ENCODE data around the gene ZNRF2.
A peak's percentile ranks its signal among the peaks of the same experiment; 100 is the strongest.
"Not testable (repeated sequence)": the region's sequence is repeated elsewhere in the genome, so short reads cannot be mapped to it uniquely, and the experiment has no call there.

The ZNRF2 gene

DNA sequence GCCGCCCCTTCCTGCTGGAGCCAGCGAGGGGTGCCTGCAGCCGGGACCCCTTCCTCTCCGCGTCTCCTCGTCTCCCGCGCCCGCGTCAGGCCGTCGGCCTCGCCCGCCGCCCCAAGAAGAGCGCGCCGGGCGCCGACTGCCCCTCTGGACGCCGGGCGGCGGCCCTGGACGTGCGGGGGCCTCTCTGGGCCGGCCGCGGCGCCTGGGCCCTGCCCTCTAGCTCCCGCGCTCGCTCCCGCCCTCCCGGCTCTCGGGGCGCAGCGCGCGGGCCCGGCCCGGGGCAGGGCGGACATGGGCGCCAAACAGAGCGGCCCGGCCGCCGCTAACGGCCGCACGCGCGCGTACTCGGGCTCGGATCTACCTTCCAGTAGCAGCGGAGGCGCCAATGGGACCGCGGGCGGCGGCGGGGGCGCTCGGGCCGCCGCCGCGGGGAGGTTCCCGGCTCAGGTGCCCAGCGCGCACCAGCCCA lies 704 bp downstream of the ZNRF2 start:
- Histone ChIP-seq H3K36me3 (replicated peaks; ENCODE audit: insufficient read depth, low read length) (no peaks in the 10 kb centered on the region), H3K27ac (ENCODE audit: low read length) (peak overlapping the region; percentile 90)

DNA sequence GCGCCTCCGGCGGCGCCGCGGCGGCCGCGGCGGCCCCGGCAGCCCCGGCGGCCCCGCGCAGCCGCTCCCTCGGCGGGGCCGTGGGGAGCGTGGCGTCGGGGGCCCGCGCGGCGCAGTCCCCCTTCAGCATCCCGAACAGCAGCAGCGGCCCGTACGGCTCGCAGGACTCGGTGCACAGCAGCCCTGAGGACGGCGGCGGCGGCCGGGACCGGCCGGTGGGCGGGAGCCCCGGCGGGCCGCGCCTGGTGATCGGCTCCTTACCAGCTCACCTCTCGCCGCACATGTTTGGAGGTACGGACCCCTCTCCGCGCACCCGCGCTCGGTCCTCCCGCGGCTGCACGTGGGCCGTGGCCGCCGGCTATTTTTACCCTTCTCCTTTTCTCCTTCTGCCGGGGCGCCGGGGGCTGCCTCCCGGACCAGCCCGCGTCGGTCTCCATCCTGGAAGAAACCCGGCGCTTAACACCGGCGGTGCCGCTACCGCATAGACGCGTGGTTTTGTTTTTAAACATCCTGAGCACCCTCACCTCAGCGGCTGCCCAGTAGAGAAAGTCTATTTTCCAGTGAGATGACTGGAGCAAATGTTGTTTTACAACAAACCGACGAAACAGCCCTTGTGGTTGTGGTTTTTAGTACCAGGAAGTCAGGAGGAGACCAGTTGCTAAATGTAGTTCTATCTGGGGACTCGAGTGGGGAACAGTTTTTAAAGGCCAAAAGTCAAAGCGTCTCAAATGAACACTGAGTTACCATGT lies 1.3 kb downstream of the ZNRF2 start:
- Histone ChIP-seq H2AFZ (ENCODE audit: low read length) (0 out of 2 replicates have a peak overlapping the region, but pooled peaks have one; percentile 20), H3K9me3 (replicated peaks; ENCODE audit: insufficient read depth, low read length) (no peaks in the 10 kb centered on the region), H3K9me2 (replicated peaks; ENCODE audit: insufficient read depth, low read length) (no peaks in the 10 kb centered on the region), H3F3A (ENCODE audit: insufficient read depth, low read length) (peaks cover 17% of the 10 kb centered on the region), H3K27ac (ENCODE audit: low read length) (peak overlapping the region; percentile 77; the same call in 1 of the 2 replicates), H3K4me2 (ENCODE audit: low read depth, low read length) (peak overlapping the region; percentile 47; the same call in 1 of the 2 replicates), H3K4me1 (ENCODE audit: low read length) (peaks cover 15% of the 10 kb centered on the region), H3K79me2 (ENCODE audit: low read length) (peaks cover 44% of the 10 kb centered on the region), H3K36me3 (replicated peaks; ENCODE audit: insufficient read depth, low read length) (no peaks in the 10 kb centered on the region), H3K4me3 (ENCODE audit: low read length) (peak overlapping the region; percentile 75), H3K27me3 (replicated peaks; ENCODE audit: insufficient read depth, low read length) (no peaks in the 10 kb centered on the region), H3K9ac (ENCODE audit: low read length) (peak overlapping the region; percentile 74), H4K20me1 (ENCODE audit: insufficient read depth, low read length) (no peaks in the 10 kb centered on the region)
- peak; percentile 88 for DNase-seq
- TF ChIP-seq EZH2 (optimal IDR thresholded peaks at IDR 0.05; ENCODE audit: low read depth, low read length), result no peak

More for the DNA sequence above, 704 bp downstream of the ZNRF2 start:
- peak overlapping the region; percentile 69 for H3K4me3 ChIP-seq (ENCODE audit: low read length)
- H3K79me2 ChIP-seq (ENCODE audit: low read length), result peaks cover 38% of the 10 kb centered on the region
- 0 out of 2 replicates have a peak overlapping the region, but pooled peaks have one; percentile 61 for H2AFZ ChIP-seq (ENCODE audit: low read length)
- TF ChIP-seq EZH2 (optimal IDR thresholded peaks at IDR 0.05; ENCODE audit: low read depth, low read length) (no peak), EZH2phosphoT487 (IDR thresholded peaks at IDR 0.05; ENCODE audit: low read length) (no peak)
- TF ChIP-seq, protein P1, sequence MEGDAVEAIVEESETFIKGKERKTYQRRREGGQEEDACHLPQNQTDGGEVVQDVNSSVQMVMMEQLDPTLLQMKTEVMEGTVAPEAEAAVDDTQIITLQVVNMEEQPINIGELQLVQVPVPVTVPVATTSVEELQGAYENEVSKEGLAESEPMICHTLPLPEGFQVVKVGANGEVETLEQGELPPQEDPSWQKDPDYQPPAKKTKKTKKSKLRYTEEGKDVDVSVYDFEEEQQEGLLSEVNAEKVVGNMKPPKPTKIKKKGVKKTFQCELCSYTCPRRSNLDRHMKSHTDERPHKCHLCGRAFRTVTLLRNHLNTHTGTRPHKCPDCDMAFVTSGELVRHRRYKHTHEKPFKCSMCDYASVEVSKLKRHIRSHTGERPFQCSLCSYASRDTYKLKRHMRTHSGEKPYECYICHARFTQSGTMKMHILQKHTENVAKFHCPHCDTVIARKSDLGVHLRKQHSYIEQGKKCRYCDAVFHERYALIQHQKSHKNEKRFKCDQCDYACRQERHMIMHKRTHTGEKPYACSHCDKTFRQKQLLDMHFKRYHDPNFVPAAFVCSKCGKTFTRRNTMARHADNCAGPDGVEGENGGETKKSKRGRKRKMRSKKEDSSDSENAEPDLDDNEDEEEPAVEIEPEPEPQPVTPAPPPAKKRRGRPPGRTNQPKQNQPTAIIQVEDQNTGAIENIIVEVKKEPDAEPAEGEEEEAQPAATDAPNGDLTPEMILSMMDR (IDR thresholded peaks at IDR 0.05; ENCODE audit: low read length), result no peak; the same call in 1 of the 2 replicates
- H4K20me1 ChIP-seq (ENCODE audit: insufficient read depth, low read length), result no peaks in the 10 kb centered on the region
- no peak overlapping the region for H3K4me2 ChIP-seq (ENCODE audit: low read depth, low read length)
- no peaks in the 10 kb centered on the region for H3K27me3 ChIP-seq (replicated peaks; ENCODE audit: insufficient read depth, low read length)
- H3K9me2 ChIP-seq (replicated peaks; ENCODE audit: insufficient read depth, low read length), result no peaks in the 10 kb centered on the region
- peaks cover 17% of the 10 kb centered on the region for H3F3A ChIP-seq (ENCODE audit: insufficient read depth, low read length)
- peak; percentile 54 for DNase-seq
- peak overlapping the region; percentile 79 for H3K9ac ChIP-seq (ENCODE audit: low read length)
- H3K9me3 ChIP-seq (replicated peaks; ENCODE audit: insufficient read depth, low read length), result no peaks in the 10 kb centered on the region
- peaks cover 15% of the 10 kb centered on the region for H3K4me1 ChIP-seq (ENCODE audit: low read length)

DNA sequence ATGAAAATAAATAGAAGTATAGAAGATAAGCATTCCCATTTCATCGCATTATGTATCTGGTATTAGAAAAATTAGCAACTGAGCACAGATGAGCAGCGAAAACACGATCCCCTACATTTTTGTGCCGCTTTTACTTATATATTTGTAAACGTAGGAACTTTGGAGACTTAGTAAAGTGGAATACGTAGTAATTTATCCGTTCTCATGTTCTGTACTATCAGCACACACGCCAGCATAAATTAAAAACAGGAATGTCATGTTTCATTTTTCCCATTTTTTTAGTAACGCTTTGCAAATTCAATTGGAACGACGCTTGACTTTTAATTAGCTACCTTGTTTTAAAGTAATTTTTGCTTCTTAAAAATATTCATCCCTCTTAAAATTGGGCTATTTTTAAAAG lies 2.4 kb downstream of the ZNRF2 start:
- Histone ChIP-seq H3K4me3 (ENCODE audit: low read length) (peak overlapping the region; percentile 75), H3K9me2 (replicated peaks; ENCODE audit: insufficient read depth, low read length) (no peaks in the 10 kb centered on the region), H3K27me3 (replicated peaks; ENCODE audit: insufficient read depth, low read length) (no peaks in the 10 kb centered on the region), H2AFZ (ENCODE audit: low read length) (no peak overlapping the region), H3K27ac (ENCODE audit: low read length) (no peak overlapping the region), H3K36me3 (replicated peaks; ENCODE audit: insufficient read depth, low read length) (no peaks in the 10 kb centered on the region), H3K9me3 (replicated peaks; ENCODE audit: insufficient read depth, low read length) (no peaks in the 10 kb centered on the region), H3K79me2 (ENCODE audit: low read length) (peaks cover 54% of the 10 kb centered on the region), H3K4me1 (ENCODE audit: low read length) (0 out of 2 replicates have a peak, but pooled peaks cover 7% of the 10 kb centered on the region), H4K20me1 (ENCODE audit: insufficient read depth, low read length) (no peaks in the 10 kb centered on the region), H3F3A (ENCODE audit: insufficient read depth, low read length) (peaks cover 17% of the 10 kb centered on the region), H3K4me2 (ENCODE audit: low read depth, low read length) (peak overlapping the region; percentile 47), H3K9ac (ENCODE audit: low read length) (no peak overlapping the region)
- TF ChIP-seq, protein P1 (IDR thresholded peaks at IDR 0.05; ENCODE audit: low read length), result no peak
- TF ChIP-seq EZH2phosphoT487 (IDR thresholded peaks at IDR 0.05; ENCODE audit: low read length) (no peak), EZH2 (optimal IDR thresholded peaks at IDR 0.05; ENCODE audit: low read depth, low read length) (no peak)
- peak; percentile 10 for DNase-seq

DNA sequence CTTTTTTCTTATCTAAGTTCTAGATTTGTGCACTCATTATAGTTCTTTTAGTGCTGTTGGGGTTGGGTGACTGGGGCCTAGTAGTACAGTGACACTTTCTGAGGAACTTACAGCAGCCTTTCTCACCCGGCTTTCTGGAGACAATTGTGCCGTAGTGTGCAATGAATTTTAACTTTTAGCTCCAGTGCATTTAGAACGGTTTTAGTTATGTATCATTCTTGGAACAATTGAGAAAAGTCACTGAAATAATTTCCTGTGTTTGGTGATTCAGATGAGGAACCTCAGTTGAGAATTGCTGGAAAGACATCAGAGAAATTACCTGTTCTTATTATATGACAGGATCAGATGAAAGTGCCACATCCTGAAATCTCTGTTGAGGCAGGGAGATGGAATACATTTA lies 3.2 kb downstream of the ZNRF2 start:
- not testable (repeated sequence) for H3K27ac ChIP-seq (ENCODE audit: low read length); H3K9me2 ChIP-seq (replicated peaks; ENCODE audit: insufficient read depth, low read length); H3K9me3 ChIP-seq (replicated peaks; ENCODE audit: insufficient read depth, low read length); H3K27me3 ChIP-seq (replicated peaks; ENCODE audit: insufficient read depth, low read length); H3K9ac ChIP-seq (ENCODE audit: low read length); H3K4me3 ChIP-seq (ENCODE audit: low read length); H3K4me1 ChIP-seq (ENCODE audit: low read length); H2AFZ ChIP-seq (ENCODE audit: low read length); H3K4me2 ChIP-seq (ENCODE audit: low read depth, low read length); H3K36me3 ChIP-seq (replicated peaks; ENCODE audit: insufficient read depth, low read length); DNase-seq; H4K20me1 ChIP-seq (ENCODE audit: insufficient read depth, low read length)
- Histone ChIP-seq H3F3A (ENCODE audit: insufficient read depth, low read length) (peaks cover 17% of the 10 kb centered on the region), H3K79me2 (ENCODE audit: low read length) (peaks cover 59% of the 10 kb centered on the region)

DNA sequence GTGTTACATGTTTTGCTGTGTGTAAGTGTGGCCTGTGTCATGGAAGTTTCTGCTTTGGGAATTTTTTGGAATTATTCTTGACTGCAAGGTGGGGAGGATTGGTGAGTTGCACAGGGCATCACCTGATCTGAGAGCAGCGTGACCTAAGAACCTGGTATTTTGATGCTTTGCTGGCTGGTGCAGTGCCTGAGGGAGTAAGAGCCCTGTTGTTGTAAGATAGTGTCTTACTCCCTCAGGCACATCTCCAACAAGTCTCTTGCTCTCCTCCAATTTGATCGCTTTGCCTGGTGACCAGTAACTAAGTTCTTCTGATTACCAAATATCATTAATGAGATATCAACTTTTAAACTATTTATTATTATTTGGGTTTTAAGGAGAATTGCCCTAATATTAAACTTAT lies 5.2 kb downstream of the ZNRF2 start:
- peaks cover 16% of the 10 kb centered on the region for H3F3A ChIP-seq (ENCODE audit: insufficient read depth, low read length)
- H3K79me2 ChIP-seq (ENCODE audit: low read length), result peaks cover 79% of the 10 kb centered on the region
- not testable (repeated sequence) for H3K4me2 ChIP-seq (ENCODE audit: low read depth, low read length); H4K20me1 ChIP-seq (ENCODE audit: insufficient read depth, low read length); H3K4me3 ChIP-seq (ENCODE audit: low read length); DNase-seq; H3K9me3 ChIP-seq (replicated peaks; ENCODE audit: insufficient read depth, low read length); H3K27me3 ChIP-seq (replicated peaks; ENCODE audit: insufficient read depth, low read length); H3K9me2 ChIP-seq (replicated peaks; ENCODE audit: insufficient read depth, low read length); H3K27ac ChIP-seq (ENCODE audit: low read length); H3K4me1 ChIP-seq (ENCODE audit: low read length); H3K36me3 ChIP-seq (replicated peaks; ENCODE audit: insufficient read depth, low read length); H2AFZ ChIP-seq (ENCODE audit: low read length); H3K9ac ChIP-seq (ENCODE audit: low read length)

DNA sequence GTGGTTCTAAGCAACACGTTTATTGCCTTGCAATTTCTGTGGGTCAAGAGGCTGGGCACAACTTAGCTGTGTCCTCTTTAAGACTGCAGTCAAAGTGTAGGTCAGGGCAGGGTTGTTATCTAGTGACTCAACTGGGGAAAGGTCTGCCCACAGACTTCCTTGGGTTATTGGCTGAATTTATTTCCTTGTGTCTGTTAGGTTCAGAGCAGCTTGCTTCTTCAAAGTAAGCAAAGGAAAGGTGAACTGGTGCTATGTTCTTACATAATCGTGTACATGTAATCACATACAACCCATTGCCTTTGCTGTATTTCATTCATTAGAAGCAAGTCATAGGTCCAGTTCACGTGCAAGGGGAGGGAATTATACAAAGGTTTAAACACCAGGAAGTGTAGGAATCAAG lies 5.9 kb downstream of the ZNRF2 start:
- not testable (repeated sequence) for DNase-seq; H4K20me1 ChIP-seq (ENCODE audit: insufficient read depth, low read length)

More for the DNA sequence above, 5.9 kb downstream of the ZNRF2 start:
- H3K4me2 ChIP-seq (ENCODE audit: low read depth, low read length); H3K27ac ChIP-seq (ENCODE audit: low read length); H2AFZ ChIP-seq (ENCODE audit: low read length); H3K36me3 ChIP-seq (replicated peaks; ENCODE audit: insufficient read depth, low read length); H3K9me2 ChIP-seq (replicated peaks; ENCODE audit: insufficient read depth, low read length); H3K4me1 ChIP-seq (ENCODE audit: low read length); H3K9me3 ChIP-seq (replicated peaks; ENCODE audit: insufficient read depth, low read length); H3K9ac ChIP-seq (ENCODE audit: low read length); H3K27me3 ChIP-seq (replicated peaks; ENCODE audit: insufficient read depth, low read length); H3K4me3 ChIP-seq (ENCODE audit: low read length): not testable (repeated sequence)
- peaks cover 85% of the 10 kb centered on the region for H3K79me2 ChIP-seq (ENCODE audit: low read length)
- peaks cover 13% of the 10 kb centered on the region for H3F3A ChIP-seq (ENCODE audit: insufficient read depth, low read length)
